ENCODE measurements around the gene RBM6. TPM values are rescaled to one million over a fixed set of nuclear protein-coding genes. Genes with fewer than 3 reads are reported as not detected.

Gene RBM6
- total RNA-seq, 1 experiment from 2014 or later, result 58.3 TPM

DNA sequence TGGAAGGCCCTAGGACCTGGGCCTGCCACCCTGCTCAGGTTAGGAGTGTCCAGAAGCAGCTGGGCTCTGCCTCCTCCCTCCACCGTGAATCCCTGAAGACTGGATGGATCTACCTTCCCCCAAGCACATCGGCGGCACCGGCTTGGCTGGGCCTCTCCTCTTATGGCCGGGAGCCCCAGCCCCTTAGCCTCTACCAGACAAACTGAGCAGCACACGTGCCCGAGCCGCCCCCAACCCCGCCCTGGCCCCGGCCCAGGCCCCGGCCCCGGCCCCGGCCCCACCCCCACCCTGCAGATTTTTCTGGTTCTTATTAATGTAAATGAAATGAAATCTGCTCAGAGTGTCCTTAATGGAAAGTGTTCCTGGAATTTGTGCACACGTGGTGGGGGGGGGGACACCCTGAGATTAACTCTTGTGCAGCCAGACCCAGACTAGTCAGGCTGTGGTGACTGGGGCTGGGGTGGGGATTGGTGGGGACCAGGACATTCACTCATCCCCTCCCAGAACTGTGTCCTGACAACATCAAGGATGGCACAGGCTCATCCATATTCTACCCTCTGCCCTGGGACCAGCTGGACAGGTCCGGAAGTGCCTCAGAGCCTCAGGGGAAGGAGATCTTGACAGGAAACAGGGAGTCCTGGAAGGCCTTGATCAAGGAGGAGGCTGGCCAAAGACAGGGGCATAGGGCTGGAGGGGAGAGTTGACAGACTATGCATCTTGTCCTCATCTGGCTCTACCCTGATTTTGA, 184.3 kb downstream of the RBM6 start:
- no peaks in the 10 kb centered on the region for H3K9me3 ChIP-seq (ENCODE audit: control insufficient read depth in 1 of 2, insufficient read depth in 1 of 2, low read depth in 1 of 2, low read length in 2 of 2)
- no peak overlapping the region for H2AFZ ChIP-seq (ENCODE audit: low read depth, low read length, poor library complexity, severe bottlenecking)
- peaks cover 4 to 7% of the 10 kb centered on the region in 2 experiments; a peak in 3 of 4 replicates for H3K36me3 ChIP-seq (ENCODE audit: control insufficient read depth in 1 of 2, insufficient read depth in 2 of 2, low read length in 2 of 2)
- no TSS peak for BruUV-seq (replicated peaks)
- H3K4me3 ChIP-seq (replicated peaks in 1 of 2; ENCODE audit: low read depth in 1 of 2, low read length in 2 of 2), result no peak overlapping the region
- H4K20me1 ChIP-seq (ENCODE audit: insufficient read depth), result no peaks in the 10 kb centered on the region
- H3K4me2 ChIP-seq (ENCODE audit: low read length), result no peak overlapping the region
- CTCF ChIA-PET, result interaction anchor here (0.6 to 1.3 kb wide), 2 partner anchors 71 to 103 kb away, joined by 3 read pairs; no protein-coding TSS in a partner anchor
- TF ChIP-seq EZH2 (IDR thresholded peaks at IDR 0.05) (no peak), TCF7L2 (IDR thresholded peaks at IDR 0.05; ENCODE audit: borderline replicate concordance, extremely low read depth, insufficient read depth, insufficient read length) (no peak), JUND (IDR thresholded peaks at IDR 0.05) (no peak)
- TF ChIP-seq, protein P1, sequence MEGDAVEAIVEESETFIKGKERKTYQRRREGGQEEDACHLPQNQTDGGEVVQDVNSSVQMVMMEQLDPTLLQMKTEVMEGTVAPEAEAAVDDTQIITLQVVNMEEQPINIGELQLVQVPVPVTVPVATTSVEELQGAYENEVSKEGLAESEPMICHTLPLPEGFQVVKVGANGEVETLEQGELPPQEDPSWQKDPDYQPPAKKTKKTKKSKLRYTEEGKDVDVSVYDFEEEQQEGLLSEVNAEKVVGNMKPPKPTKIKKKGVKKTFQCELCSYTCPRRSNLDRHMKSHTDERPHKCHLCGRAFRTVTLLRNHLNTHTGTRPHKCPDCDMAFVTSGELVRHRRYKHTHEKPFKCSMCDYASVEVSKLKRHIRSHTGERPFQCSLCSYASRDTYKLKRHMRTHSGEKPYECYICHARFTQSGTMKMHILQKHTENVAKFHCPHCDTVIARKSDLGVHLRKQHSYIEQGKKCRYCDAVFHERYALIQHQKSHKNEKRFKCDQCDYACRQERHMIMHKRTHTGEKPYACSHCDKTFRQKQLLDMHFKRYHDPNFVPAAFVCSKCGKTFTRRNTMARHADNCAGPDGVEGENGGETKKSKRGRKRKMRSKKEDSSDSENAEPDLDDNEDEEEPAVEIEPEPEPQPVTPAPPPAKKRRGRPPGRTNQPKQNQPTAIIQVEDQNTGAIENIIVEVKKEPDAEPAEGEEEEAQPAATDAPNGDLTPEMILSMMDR (IDR thresholded peaks at IDR 0.05 in 2 of 3, conservative IDR thresholded peaks at IDR 0.05 in 1 of 3; ENCODE audit: borderline replicate concordance in 1 of 3, insufficient read depth in 1 of 3, low read depth in 2 of 3, low read length in 2 of 3), result no peak
- no peak for ATAC-seq
- RAD21 ChIA-PET (ENCODE audit: low non-redundant PET in 1 of 2, low total read pairs in 2 of 2, uncharacterized antibody in 2 of 2, unreplicated experiment in 2 of 2), result interaction anchor here in 1 of 2 experiments (0.7 kb wide), 1 partner anchor 66 kb away, joined by 3 read pairs; no protein-coding TSS in a partner anchor
- DNase-seq (ENCODE audit: low read depth, low spot score), result no peak
- H3K9ac ChIP-seq (ENCODE audit: low read length), result no peak overlapping the region
- intact Hi-C loops (cut with micrococcal nuclease), result loop anchor here (5.0 kb wide), 1 partner anchor 148 kb away; no protein-coding TSS in a partner anchor
- no peaks in the 10 kb centered on the region for H3K79me2 ChIP-seq (ENCODE audit: insufficient read depth, low read length)
- no peaks in the 10 kb centered on the region for H3K9me2 ChIP-seq (ENCODE audit: insufficient read depth)
- H3K27ac ChIP-seq (ENCODE audit: low read depth, low read length), result no peak overlapping the region
- POLR2A ChIA-PET, result no interaction called here
- no peaks in the 10 kb centered on the region for H3K4me1 ChIP-seq (ENCODE audit: control insufficient read depth in 1 of 2, insufficient read depth in 2 of 2, low read length in 2 of 2)
- H3K27me3 ChIP-seq (ENCODE audit: insufficient read depth, low read length), result no peaks in the 10 kb centered on the region

GRCh38 chr3:50124800-50125178, 184.8 kb downstream of the RBM6 start:
- intact Hi-C loops (cut with micrococcal nuclease), result loop anchor here (5.0 kb wide), 1 partner anchor 148 kb away; no protein-coding TSS in a partner anchor
- Histone ChIP-seq H3K79me2 (ENCODE audit: insufficient read depth, low read length) (no peaks in the 10 kb centered on the region), H3K27ac (ENCODE audit: low read depth, low read length) (no peak overlapping the region), H3K9ac (ENCODE audit: low read length) (no peak overlapping the region), H3K4me2 (ENCODE audit: low read length) (no peak overlapping the region), H3K4me1 (ENCODE audit: control insufficient read depth in 1 of 2, insufficient read depth in 2 of 2, low read length in 2 of 2) (no peaks in the 10 kb centered on the region), H3K4me3 (replicated peaks in 1 of 2; ENCODE audit: low read depth in 1 of 2, low read length in 2 of 2) (no peak overlapping the region), H3K9me3 (ENCODE audit: control insufficient read depth in 1 of 2, insufficient read depth in 1 of 2, low read depth in 1 of 2, low read length in 2 of 2) (no peaks in the 10 kb centered on the region), H4K20me1 (ENCODE audit: insufficient read depth) (no peaks in the 10 kb centered on the region), H3K36me3 (ENCODE audit: control insufficient read depth in 1 of 2, insufficient read depth in 2 of 2, low read length in 2 of 2) (peaks cover 3 to 7% of the 10 kb centered on the region in 2 experiments; a peak in 2 of 4 replicates), H2AFZ (ENCODE audit: low read depth, low read length, poor library complexity, severe bottlenecking) (no peak overlapping the region), H3K27me3 (ENCODE audit: insufficient read depth, low read length) (no peaks in the 10 kb centered on the region), H3K9me2 (ENCODE audit: insufficient read depth) (no peaks in the 10 kb centered on the region)
- CTCF ChIA-PET, result no interaction called here
- RAD21 ChIA-PET (ENCODE audit: low non-redundant PET in 1 of 2, low total read pairs in 2 of 2, uncharacterized antibody in 2 of 2, unreplicated experiment in 2 of 2), result no interaction called here
- ATAC-seq, result no peak
- BruUV-seq (replicated peaks), result no TSS peak
- DNase-seq (ENCODE audit: low read depth, low spot score), result no peak
- POLR2A ChIA-PET, result no interaction called here
- TF ChIP-seq EZH2 (IDR thresholded peaks at IDR 0.05) (no peak), ATF3 (IDR thresholded peaks at IDR 0.05) (no peak), REST (IDR thresholded peaks at IDR 0.05; ENCODE audit: low read depth) (no peak), JUND (IDR thresholded peaks at IDR 0.05) (no peak)
- TF ChIP-seq, protein P2, sequence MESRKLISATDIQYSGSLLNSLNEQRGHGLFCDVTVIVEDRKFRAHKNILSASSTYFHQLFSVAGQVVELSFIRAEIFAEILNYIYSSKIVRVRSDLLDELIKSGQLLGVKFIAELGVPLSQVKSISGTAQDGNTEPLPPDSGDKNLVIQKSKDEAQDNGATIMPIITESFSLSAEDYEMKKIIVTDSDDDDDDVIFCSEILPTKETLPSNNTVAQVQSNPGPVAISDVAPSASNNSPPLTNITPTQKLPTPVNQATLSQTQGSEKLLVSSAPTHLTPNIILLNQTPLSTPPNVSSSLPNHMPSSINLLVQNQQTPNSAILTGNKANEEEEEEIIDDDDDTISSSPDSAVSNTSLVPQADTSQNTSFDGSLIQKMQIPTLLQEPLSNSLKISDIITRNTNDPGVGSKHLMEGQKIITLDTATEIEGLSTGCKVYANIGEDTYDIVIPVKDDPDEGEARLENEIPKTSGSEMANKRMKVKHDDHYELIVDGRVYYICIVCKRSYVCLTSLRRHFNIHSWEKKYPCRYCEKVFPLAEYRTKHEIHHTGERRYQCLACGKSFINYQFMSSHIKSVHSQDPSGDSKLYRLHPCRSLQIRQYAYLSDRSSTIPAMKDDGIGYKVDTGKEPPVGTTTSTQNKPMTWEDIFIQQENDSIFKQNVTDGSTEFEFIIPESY (IDR thresholded peaks at IDR 0.05; ENCODE audit: extremely low read depth, insufficient replicate concordance, low read length), result no peak
